Activated CD8-positive, alpha-beta T cell treated with anti-CD3 and anti-CD28 coated beads for 36 hours (primary cell): ENCODE data around the gene ALDH1A1. TPM values are rescaled to one million over a fixed set of nuclear protein-coding genes. Genes with fewer than 3 reads are reported as not detected.

ENCODE experiments used
- ATAC-seq: fragments of 200-7000 bp; cut with Tn5 transposase; one replicate; pipeline ENCODE4 v1.10.0; 2021; ENCODE audit warnings: mild to moderate bottlenecking, moderate library complexity
- CTCF ChIA-PET: fragments of 350-600 bp; sonication (Branson Sonifier 250); formaldehyde crosslinking; loops from one replicate; lab custom pipeline; 2021; ENCODE audit warnings: antibody characterized with exemption; lab: Charles Lee
- POLR2A ChIA-PET: fragments of 350-600 bp; sonication (Branson Sonifier 250); formaldehyde crosslinking; loops from one replicate; lab custom pipeline; 2021; ENCODE audit warnings: antibody characterized with exemption; lab: Charles Lee
- DNase-seq: peaks from one replicate; pipeline ENCODE4 v3.0.0-alpha.2; 2020
- H3K27ac Mint-ChIP-seq: one replicate; pipeline ENCODE4 v1.8.0; 2021; ENCODE audit warnings: mild to moderate bottlenecking, mixed read lengths
- H3K27me3 Mint-ChIP-seq: one replicate; pipeline ENCODE4 v1.8.0; 2021; ENCODE audit warnings: mixed read lengths
- H3K36me3 Mint-ChIP-seq: one replicate; pipeline ENCODE4 v1.8.0; 2021; ENCODE audit warnings: low read depth, mixed read lengths
- H3K4me1 Mint-ChIP-seq: one replicate; pipeline ENCODE4 v1.8.0; 2021; ENCODE audit warnings: low read depth, mixed read lengths
- H3K4me3 Mint-ChIP-seq: one replicate; pipeline ENCODE4 v1.8.0; 2021; ENCODE audit warnings: mild to moderate bottlenecking, moderate library complexity, mixed read lengths
- H3K9me3 Mint-ChIP-seq: one replicate; pipeline ENCODE4 v1.8.0; 2021; ENCODE audit warnings: mixed read lengths
- CTCF ChIP-seq: fragments of 200-600 bp; IDR thresholded peaks from one replicate; pipeline ENCODE4 v1.8.0; 2022; ENCODE audit warnings: antibody characterized with exemption, mild to moderate bottlenecking
- intact Hi-C: fragments of 100-400 bp; cut with micrococcal nuclease; formaldehyde crosslinking; loops from one replicate; pipeline ENCODE4 v1.10.0; 2022
- total RNA-seq, 2 experiments: library from RNA; stranded (reverse); gene quantifications; one replicate each; pipeline ENCODE4 v1.2.3, GENCODE V29; 2021

The ALDH1A1 gene
- total RNA-seq, 2 experiments from 2014 or later: not detected

- ChIA-PET CTCF (interaction anchor here (1.5 kb wide), 1 partner anchor 11 kb away, joined by 3 read pairs; no protein-coding TSS in a partner anchor), POLR2A (no interaction called here)
- no peaks in the 10 kb centered on the region for H3K4me1 Mint-ChIP-seq
- intact Hi-C loops: no loop called here
- no peak overlapping the region for H3K27ac Mint-ChIP-seq
- peaks cover 3% of the 10 kb centered on the region for H3K27me3 Mint-ChIP-seq
- ATAC-seq (no peak), DNase-seq (no peak)
- H3K9me3 Mint-ChIP-seq: no peaks in the 10 kb centered on the region
- TF ChIP-seq CTCF: no peak
- no peak overlapping the region for H3K4me3 Mint-ChIP-seq
- no peaks in the 10 kb centered on the region for H3K36me3 Mint-ChIP-seq
These were observed 30.8 kb downstream of the ALDH1A1 start for GRCh38 chr9:72921888-72922654.

GRCh38 chr9:72919246-72919945 lies 33.5 kb downstream of the ALDH1A1 start:
- POLR2A ChIA-PET: no interaction called here
- Mint-ChIP-seq H3K9me3 (no peaks in the 10 kb centered on the region), H3K27me3 (peaks cover 3% of the 10 kb centered on the region), H3K27ac (no peak overlapping the region), H3K4me1 (no peaks in the 10 kb centered on the region), H3K36me3 (no peaks in the 10 kb centered on the region), H3K4me3 (no peak overlapping the region)
- no peak for TF ChIP-seq CTCF
- ATAC-seq (no peak), DNase-seq (no peak)
- CTCF ChIA-PET: no interaction called here
- intact Hi-C loops: no loop called here

GRCh38 chr9:72917892-72918509 lies 34.9 kb downstream of the ALDH1A1 start:
- H3K9me3 Mint-ChIP-seq: no peaks in the 10 kb centered on the region
- H3K4me3 Mint-ChIP-seq: no peak overlapping the region
- TF ChIP-seq CTCF: no peak
- POLR2A ChIA-PET: no interaction called here
- H3K4me1 Mint-ChIP-seq: no peaks in the 10 kb centered on the region
- H3K27ac Mint-ChIP-seq: no peak overlapping the region
- H3K36me3 Mint-ChIP-seq: no peaks in the 10 kb centered on the region
- peaks cover 3% of the 10 kb centered on the region for H3K27me3 Mint-ChIP-seq
- no peak for ATAC-seq
- CTCF ChIA-PET: no interaction called here
- DNase-seq: no peak
- intact Hi-C loops: no loop called here

- POLR2A ChIA-PET: no interaction called here
- no peak for ATAC-seq
- H3K4me1 Mint-ChIP-seq: no peaks in the 10 kb centered on the region
- CTCF ChIA-PET: no interaction called here
- no peak for DNase-seq
- H3K27ac Mint-ChIP-seq: no peak overlapping the region
- no peak for TF ChIP-seq CTCF
- H3K36me3 Mint-ChIP-seq: no peaks in the 10 kb centered on the region
- H3K27me3 Mint-ChIP-seq: no peaks in the 10 kb centered on the region
- intact Hi-C loops: no loop called here
- H3K4me3 Mint-ChIP-seq: no peak overlapping the region
- H3K9me3 Mint-ChIP-seq: no peaks in the 10 kb centered on the region
These were observed 37.2 kb downstream of the ALDH1A1 start for GRCh38 chr9:72915659-72916058.

GRCh38 chr9:72914750-72915149 lies 38.1 kb downstream of the ALDH1A1 start:
- H3K27me3 Mint-ChIP-seq: no peaks in the 10 kb centered on the region
- no peak for TF ChIP-seq CTCF
- ChIA-PET CTCF (no interaction called here), POLR2A (no interaction called here)
- intact Hi-C loops: no loop called here
- H3K27ac Mint-ChIP-seq: no peak overlapping the region
- DNase-seq (no peak), ATAC-seq (no peak)
- no peaks in the 10 kb centered on the region for H3K36me3 Mint-ChIP-seq
- H3K4me3 Mint-ChIP-seq: no peak overlapping the region
- H3K4me1 Mint-ChIP-seq: no peaks in the 10 kb centered on the region
- H3K9me3 Mint-ChIP-seq: no peaks in the 10 kb centered on the region
